ENCODE data around the gene DSCAML1. TPM values are rescaled to one million over a fixed set of nuclear protein-coding genes. Genes with fewer than 3 reads are reported as not detected.

The DSCAML1 gene
- total RNA-seq, 1 donor from 2014 or later = not detected

DNA sequence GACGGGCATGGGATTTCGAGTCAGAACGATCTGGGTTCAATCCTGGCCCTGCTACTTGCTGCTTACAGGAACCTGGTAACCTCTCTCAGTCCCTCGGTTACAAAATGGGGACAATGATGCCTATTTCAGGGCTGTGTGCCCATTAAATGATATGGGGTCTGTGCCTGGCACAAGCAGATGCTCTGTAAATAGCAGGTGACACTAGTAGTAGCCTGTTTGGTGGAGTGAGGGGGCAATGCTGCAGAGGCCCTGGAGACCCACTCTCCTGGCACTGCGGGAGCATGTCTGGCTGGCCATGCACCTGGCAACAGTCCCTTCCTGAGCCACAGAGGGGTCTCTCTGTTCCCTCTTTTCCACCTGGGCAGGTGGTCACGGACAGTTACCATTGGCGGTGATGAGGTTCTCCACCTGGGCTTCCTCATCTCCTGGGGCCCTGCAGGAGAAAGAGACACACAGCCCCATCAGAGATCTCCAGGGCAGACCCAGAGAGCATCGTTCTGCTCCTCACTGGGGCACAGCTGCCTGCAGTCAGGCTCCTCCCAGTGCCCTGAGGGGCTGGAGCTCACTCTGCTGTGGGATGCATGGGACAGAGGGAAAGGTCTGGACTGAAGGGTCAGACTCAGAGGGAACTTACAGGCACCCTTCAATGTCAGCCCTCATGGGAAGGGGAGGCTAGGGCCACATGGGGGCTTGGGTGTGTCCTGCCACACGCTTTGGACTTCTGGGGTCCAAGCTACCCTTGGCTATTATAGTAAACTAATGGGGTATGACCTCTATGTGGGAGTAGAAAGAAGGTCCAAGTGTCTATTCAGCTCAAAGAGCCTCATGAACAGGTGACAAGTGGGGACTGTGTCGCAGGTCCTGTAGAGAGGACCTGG, 43.2 kb upstream of the DSCAML1 start:
- no peak for TF ChIP-seq CTCF (IDR thresholded peaks at IDR 0.05)
- H3K4me3 ChIP-seq = no peak overlapping the region
- no peaks in the 10 kb centered on the region for H3K4me1 ChIP-seq
- no peak overlapping the region for H3K27ac ChIP-seq
- no peaks in the 10 kb centered on the region for H3K27me3 ChIP-seq
- DNase-seq (ENCODE audit: low spot score in 2 of 2) = no peak
- intact Hi-C loops (cut with DNase I) = no loop called here
- H3K36me3 ChIP-seq = no peaks in the 10 kb centered on the region
- no peaks in the 10 kb centered on the region for H3K9me3 ChIP-seq

DNA sequence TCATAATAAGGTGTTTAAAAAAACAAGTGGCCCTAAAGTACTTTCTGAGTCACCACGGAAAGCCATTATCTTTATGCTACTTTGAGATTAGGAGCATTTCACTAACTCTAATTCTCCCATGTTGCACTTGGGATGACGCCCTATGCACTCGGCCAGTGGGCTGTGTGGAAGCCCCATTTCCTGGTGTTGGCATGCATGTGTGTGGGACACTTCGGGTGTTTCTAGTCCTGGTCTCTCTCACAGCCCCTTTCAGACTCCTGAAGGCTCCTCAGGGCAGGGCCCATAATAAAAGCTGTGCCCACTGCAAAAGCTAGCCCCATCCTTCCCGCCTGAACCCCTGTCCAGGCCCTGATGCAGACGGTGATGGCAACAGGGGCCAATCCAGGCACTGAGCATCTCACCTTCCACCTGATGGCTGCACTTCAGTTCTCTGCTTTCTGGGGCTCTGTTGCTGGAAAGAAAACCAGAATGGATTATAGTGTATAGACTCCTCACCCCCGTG, 42.4 kb upstream of the DSCAML1 start:
- no peak for TF ChIP-seq CTCF (IDR thresholded peaks at IDR 0.05)
- H3K36me3 ChIP-seq = no peaks in the 10 kb centered on the region
- intact Hi-C loops (cut with DNase I) = no loop called here
- H3K27ac ChIP-seq = no peak overlapping the region
- no peaks in the 10 kb centered on the region for H3K4me1 ChIP-seq
- no peaks in the 10 kb centered on the region for H3K9me3 ChIP-seq
- H3K4me3 ChIP-seq = no peak overlapping the region
- no peaks in the 10 kb centered on the region for H3K27me3 ChIP-seq
- no peak for DNase-seq (ENCODE audit: low spot score in 2 of 2)

DNA sequence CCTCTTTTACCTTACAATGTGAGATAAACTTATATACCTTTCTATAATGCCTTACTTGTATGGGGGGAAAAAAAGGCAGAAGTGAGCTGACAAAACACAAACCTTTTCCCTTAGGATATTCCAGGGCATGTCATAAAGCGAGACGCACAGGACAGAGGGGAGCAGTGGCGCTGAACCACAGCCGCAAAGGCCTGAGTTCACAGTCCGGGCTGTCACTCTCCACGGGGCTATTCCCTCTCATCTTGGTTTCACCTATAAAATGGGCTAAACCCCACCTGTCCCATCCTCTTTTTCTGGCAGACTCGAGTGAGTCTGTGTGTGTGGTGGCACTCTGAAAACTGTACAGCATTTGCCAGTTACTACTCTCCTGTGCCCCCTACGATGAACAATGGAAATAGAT, 41.9 kb upstream of the DSCAML1 start:
- Histone ChIP-seq H3K9me3 (no peaks in the 10 kb centered on the region), H3K4me1 (no peaks in the 10 kb centered on the region), H3K27me3 (no peaks in the 10 kb centered on the region), H3K4me3 (no peak overlapping the region), H3K27ac (no peak overlapping the region), H3K36me3 (no peaks in the 10 kb centered on the region)
- DNase-seq (ENCODE audit: low spot score in 2 of 2) = no peak
- intact Hi-C loops (cut with DNase I) = no loop called here
- no peak for TF ChIP-seq CTCF (IDR thresholded peaks at IDR 0.05)

DNA sequence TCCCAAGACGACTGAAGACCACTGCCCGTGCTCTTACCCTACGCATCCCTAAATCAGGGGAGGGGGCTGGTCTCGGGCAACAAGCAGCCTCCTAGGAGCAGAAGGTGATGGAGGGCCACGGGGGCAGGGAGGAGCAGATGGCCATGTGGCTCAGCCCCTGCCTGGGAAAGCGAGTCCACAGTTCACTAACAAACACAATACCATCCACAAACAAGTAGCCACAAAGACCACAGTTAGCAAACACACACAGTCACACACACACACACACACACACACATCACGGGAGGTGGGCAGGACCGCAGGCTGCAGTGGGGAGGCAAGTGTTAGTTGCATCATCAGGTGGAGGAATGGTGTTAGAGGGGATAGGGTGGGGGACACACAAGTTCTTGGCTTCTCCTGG, 40.8 kb upstream of the DSCAML1 start:
- H3K27ac ChIP-seq = no peak overlapping the region
- intact Hi-C loops (cut with DNase I) = no loop called here
- no peak for DNase-seq (ENCODE audit: low spot score in 2 of 2)
- H3K27me3 ChIP-seq = no peaks in the 10 kb centered on the region
- no peaks in the 10 kb centered on the region for H3K9me3 ChIP-seq
- no peaks in the 10 kb centered on the region for H3K36me3 ChIP-seq
- H3K4me3 ChIP-seq = no peak overlapping the region
- no peak for TF ChIP-seq CTCF (IDR thresholded peaks at IDR 0.05)
- H3K4me1 ChIP-seq = no peaks in the 10 kb centered on the region

DNA sequence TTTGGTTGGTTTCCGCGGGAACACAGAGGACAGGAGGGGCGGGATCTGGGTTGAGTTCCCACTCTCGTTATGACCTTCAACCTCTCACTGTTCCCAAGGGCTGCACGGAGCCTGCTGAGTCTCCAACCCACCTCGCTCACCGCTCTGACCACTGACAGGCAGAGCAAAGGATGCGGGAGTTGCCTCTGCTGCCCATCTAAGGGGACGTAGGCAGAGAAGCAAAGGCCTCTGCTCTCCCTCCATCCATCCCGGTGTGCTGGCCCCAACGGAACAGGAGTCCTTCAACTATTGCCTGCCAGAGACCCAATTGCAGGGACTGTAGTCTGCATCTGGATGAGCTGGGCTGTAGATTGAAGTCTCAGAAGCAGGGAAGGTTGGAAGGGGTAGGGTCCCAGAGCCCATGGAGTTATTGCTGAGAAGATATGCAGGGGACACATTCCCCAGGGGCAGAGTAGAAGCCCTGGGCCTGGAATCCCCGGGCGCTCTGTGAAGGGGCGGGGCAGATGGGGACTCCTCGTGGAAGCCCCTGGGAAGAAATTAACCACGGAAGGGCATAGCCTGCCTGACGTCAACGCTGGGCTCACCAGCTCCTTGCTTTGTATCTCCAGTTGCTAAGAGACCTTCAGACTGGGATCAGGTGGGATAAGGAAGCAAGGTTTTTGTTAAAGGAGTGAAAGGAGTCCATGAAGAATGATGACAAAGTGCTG, 40.2 kb upstream of the DSCAML1 start:
- H3K4me3 ChIP-seq = no peak overlapping the region
- no peaks in the 10 kb centered on the region for H3K4me1 ChIP-seq
- intact Hi-C loops (cut with DNase I) = no loop called here
- no peak overlapping the region for H3K27ac ChIP-seq
- no peak for TF ChIP-seq CTCF (IDR thresholded peaks at IDR 0.05)
- no peaks in the 10 kb centered on the region for H3K9me3 ChIP-seq
- no peak for DNase-seq (ENCODE audit: low spot score in 2 of 2)
- no peaks in the 10 kb centered on the region for H3K36me3 ChIP-seq
- no peaks in the 10 kb centered on the region for H3K27me3 ChIP-seq

Measured in ascending aorta (tissue), 2 donors.